Measurements from ENCODE around the gene HIRIP3. TPM values are rescaled to one million over a fixed set of nuclear protein-coding genes. Genes with fewer than 3 reads are reported as not detected.

The HIRIP3 gene
- total RNA-seq, 1 experiment from 2014 or later: 18.4 TPM

DNA sequence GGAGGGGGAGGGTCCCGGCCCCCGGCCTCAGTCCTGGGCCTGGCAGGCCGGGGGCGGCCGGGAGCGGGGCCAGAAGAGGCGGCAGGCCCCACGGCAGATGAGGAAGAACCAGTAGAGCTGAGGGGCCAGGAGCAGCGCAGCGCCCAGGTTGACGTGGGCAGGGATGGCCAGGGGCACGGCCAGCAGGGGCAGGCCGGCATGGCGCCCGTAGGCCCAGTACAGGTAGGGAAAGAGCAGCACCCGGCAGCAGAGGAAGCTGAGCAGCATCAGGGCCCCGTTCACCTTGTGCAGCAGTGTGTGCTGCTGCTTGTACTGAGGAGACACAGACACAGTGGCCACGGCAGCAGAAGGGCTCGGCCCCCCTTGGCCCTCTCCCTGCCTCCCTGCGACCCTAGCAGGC is 29.7 kb upstream of the HIRIP3 start:
- ATAC-seq: no peak
- Histone ChIP-seq H3K4me1 (ENCODE audit: insufficient read depth, low read length) (no peaks in the 10 kb centered on the region), H3K36me3 (ENCODE audit: low read depth, low read length) (no peaks in the 10 kb centered on the region), H3K4me2 (ENCODE audit: low read length) (no peak overlapping the region), H3K27me3 (ENCODE audit: low read length) (no peaks in the 10 kb centered on the region), H3K9ac (ENCODE audit: low read length) (no peak overlapping the region), H3K79me2 (ENCODE audit: low read length) (no peaks in the 10 kb centered on the region), H3K27ac (ENCODE audit: low read length) (no peak overlapping the region), H3F3A (ENCODE audit: low read length, unreplicated experiment) (no peaks in the 10 kb centered on the region), H3K9me2 (replicated peaks; ENCODE audit: low read length) (no peaks in the 10 kb centered on the region), H4K20me1 (ENCODE audit: low read length) (no peaks in the 10 kb centered on the region), H3K4me3 (ENCODE audit: low read length) (no peak overlapping the region), H3K9me3 (ENCODE audit: low read length) (no peaks in the 10 kb centered on the region), H2AFZ (ENCODE audit: low read length) (no peak overlapping the region)
- no TSS peak for BruUV-seq (replicated peaks)
- POLR2A ChIA-PET (ENCODE audit: unreplicated experiment): no interaction called here
- TF ChIP-seq EZH2 (IDR thresholded peaks at IDR 0.05; ENCODE audit: low read length, unreplicated experiment) (no peak), EZH2phosphoT487 (IDR thresholded peaks at IDR 0.05; ENCODE audit: borderline replicate concordance, low read length) (no peak)
- TF ChIP-seq, protein P1, sequence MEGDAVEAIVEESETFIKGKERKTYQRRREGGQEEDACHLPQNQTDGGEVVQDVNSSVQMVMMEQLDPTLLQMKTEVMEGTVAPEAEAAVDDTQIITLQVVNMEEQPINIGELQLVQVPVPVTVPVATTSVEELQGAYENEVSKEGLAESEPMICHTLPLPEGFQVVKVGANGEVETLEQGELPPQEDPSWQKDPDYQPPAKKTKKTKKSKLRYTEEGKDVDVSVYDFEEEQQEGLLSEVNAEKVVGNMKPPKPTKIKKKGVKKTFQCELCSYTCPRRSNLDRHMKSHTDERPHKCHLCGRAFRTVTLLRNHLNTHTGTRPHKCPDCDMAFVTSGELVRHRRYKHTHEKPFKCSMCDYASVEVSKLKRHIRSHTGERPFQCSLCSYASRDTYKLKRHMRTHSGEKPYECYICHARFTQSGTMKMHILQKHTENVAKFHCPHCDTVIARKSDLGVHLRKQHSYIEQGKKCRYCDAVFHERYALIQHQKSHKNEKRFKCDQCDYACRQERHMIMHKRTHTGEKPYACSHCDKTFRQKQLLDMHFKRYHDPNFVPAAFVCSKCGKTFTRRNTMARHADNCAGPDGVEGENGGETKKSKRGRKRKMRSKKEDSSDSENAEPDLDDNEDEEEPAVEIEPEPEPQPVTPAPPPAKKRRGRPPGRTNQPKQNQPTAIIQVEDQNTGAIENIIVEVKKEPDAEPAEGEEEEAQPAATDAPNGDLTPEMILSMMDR (conservative IDR thresholded peaks at IDR 0.05; ENCODE audit: low read depth, low read length): no peak
- CTCF ChIA-PET: no interaction called here
- DNase-seq: no peak
- intact Hi-C loops (cut with micrococcal nuclease): no loop called here

DNA sequence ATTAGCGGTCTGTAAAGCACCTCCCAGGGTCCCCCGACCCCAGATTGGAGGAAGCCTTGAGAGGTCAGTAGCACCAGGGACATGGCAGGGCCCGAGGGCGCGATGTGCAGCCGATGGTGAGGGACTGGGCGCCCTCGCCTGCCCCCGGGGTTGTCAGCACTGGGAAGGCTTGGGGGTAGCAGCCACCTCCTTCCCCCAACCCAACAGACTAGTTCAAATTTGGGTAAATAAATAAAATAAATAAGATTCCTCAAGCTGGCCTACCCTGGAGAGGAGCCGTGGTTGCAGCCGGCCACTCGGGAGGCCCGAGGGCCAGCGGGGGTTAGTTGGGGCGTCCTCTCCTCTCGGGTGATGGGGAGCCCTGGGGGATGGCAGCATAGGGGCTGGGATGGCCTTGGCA is 29.0 kb upstream of the HIRIP3 start:
- H3K4me3 ChIP-seq (ENCODE audit: low read length): no peak overlapping the region
- TF ChIP-seq EZH2phosphoT487 (IDR thresholded peaks at IDR 0.05; ENCODE audit: borderline replicate concordance, low read length) (no peak), EZH2 (IDR thresholded peaks at IDR 0.05; ENCODE audit: low read length, unreplicated experiment) (no peak)
- TF ChIP-seq, protein P1 (conservative IDR thresholded peaks at IDR 0.05; ENCODE audit: low read depth, low read length): no peak
- intact Hi-C loops (cut with micrococcal nuclease): loop anchor here (5.0 kb wide), 3 partner anchors 162 to 322 kb away; partner anchors contain the start of genes CDIPT and PAGR1
- ChIA-PET POLR2A (ENCODE audit: unreplicated experiment) (no interaction called here), CTCF (no interaction called here)
- no peaks in the 10 kb centered on the region for H4K20me1 ChIP-seq (ENCODE audit: low read length)
- no peaks in the 10 kb centered on the region for H3K27me3 ChIP-seq (ENCODE audit: low read length)
- no peak overlapping the region for H3K9ac ChIP-seq (ENCODE audit: low read length)
- H3F3A ChIP-seq (ENCODE audit: low read length, unreplicated experiment): no peaks in the 10 kb centered on the region
- H3K27ac ChIP-seq (ENCODE audit: low read length): no peak overlapping the region
- no TSS peak for BruUV-seq (replicated peaks)
- H3K9me2 ChIP-seq (replicated peaks; ENCODE audit: low read length): no peaks in the 10 kb centered on the region
- no peak overlapping the region for H2AFZ ChIP-seq (ENCODE audit: low read length)
- ATAC-seq: no peak
- H3K36me3 ChIP-seq (ENCODE audit: low read depth, low read length): no peaks in the 10 kb centered on the region
- no peak overlapping the region for H3K4me2 ChIP-seq (ENCODE audit: low read length)
- H3K79me2 ChIP-seq (ENCODE audit: low read length): no peaks in the 10 kb centered on the region
- no peaks in the 10 kb centered on the region for H3K4me1 ChIP-seq (ENCODE audit: insufficient read depth, low read length)
- DNase-seq: no peak
- no peaks in the 10 kb centered on the region for H3K9me3 ChIP-seq (ENCODE audit: low read length)

DNA sequence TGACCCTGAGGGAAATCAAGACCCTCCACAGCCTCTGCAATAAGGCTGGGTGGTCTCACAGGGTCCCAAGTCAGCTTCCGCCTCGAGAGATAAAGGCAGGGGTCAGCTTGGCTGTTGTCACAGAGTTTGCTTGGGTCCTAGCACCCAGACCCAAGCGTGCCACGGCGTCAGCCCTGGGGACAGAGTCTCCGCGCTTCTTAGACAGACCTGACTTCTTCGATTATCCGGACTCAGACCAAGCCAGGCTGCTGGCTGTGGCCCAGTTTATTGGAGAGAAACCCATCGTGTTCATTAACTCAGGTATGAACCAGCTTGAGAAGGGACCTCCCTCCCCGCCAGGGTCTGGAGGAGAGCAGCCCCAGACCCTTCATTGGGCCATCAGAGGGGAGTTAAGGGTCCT is 28.2 kb upstream of the HIRIP3 start:
- CTCF ChIA-PET: no interaction called here
- Histone ChIP-seq H3K4me3 (ENCODE audit: low read length) (no peak overlapping the region), H2AFZ (ENCODE audit: low read length) (no peak overlapping the region), H3K9me2 (replicated peaks; ENCODE audit: low read length) (no peaks in the 10 kb centered on the region), H3K4me2 (ENCODE audit: low read length) (no peak overlapping the region), H3F3A (ENCODE audit: low read length, unreplicated experiment) (no peaks in the 10 kb centered on the region), H3K79me2 (ENCODE audit: low read length) (no peaks in the 10 kb centered on the region), H3K9me3 (ENCODE audit: low read length) (no peaks in the 10 kb centered on the region), H4K20me1 (ENCODE audit: low read length) (no peaks in the 10 kb centered on the region), H3K36me3 (ENCODE audit: low read depth, low read length) (no peaks in the 10 kb centered on the region), H3K9ac (ENCODE audit: low read length) (no peak overlapping the region), H3K27me3 (ENCODE audit: low read length) (no peaks in the 10 kb centered on the region), H3K27ac (ENCODE audit: low read length) (no peak overlapping the region), H3K4me1 (ENCODE audit: insufficient read depth, low read length) (no peaks in the 10 kb centered on the region)
- intact Hi-C loops (cut with micrococcal nuclease): loop anchor here (5.0 kb wide), 3 partner anchors 161 to 321 kb away; partner anchors contain the start of genes CDIPT and PAGR1
- no peak for DNase-seq
- BruUV-seq (replicated peaks): no TSS peak
- TF ChIP-seq EZH2 (IDR thresholded peaks at IDR 0.05; ENCODE audit: low read length, unreplicated experiment) (no peak), EZH2phosphoT487 (IDR thresholded peaks at IDR 0.05; ENCODE audit: borderline replicate concordance, low read length) (no peak)
- TF ChIP-seq, protein P1 (conservative IDR thresholded peaks at IDR 0.05; ENCODE audit: low read depth, low read length): no peak
- POLR2A ChIA-PET (ENCODE audit: unreplicated experiment): no interaction called here
- ATAC-seq: no peak
